IMR-90 (cell line): ENCODE data around the gene EHMT1. TPM values are rescaled to one million over a fixed set of nuclear protein-coding genes. Genes with fewer than 3 reads are reported as not detected.

Source experiments
- ATAC-seq: fragments of 200-7000 bp; cut with Tn5 transposase; 2 replicates; pipeline ENCODE4 v1.9.1; 2020; ENCODE audit warnings: low read depth, mild to moderate bottlenecking, moderate library complexity
- BruUV-seq: library from RNA; stranded (reverse); fragments of 400-500 nt; replicated peaks from 2 replicates; lab custom pipeline; 2021; lab: Mats Ljungman, UMichigan
- CTCF ChIA-PET: fragments of 300-600 bp; formaldehyde crosslinking; extraction: SDS; loops from one replicate; lab custom pipeline; 2021; ENCODE audit warnings: antibody characterized with exemption; lab: Yijun Ruan, JAX
- POLR2A ChIA-PET: fragments of 300-600 bp; sonication (Branson Sonifier 250); formaldehyde crosslinking; loops from one replicate; lab custom pipeline; 2022; ENCODE audit warnings: antibody characterized with exemption; ENCODE audit not compliant: unreplicated experiment; lab: Charles Lee
- DNase-seq: peaks from one replicate; pipeline ENCODE4 v3.0.0; 2013
- H2AFZ ChIP-seq: replicated peaks from 2 replicates; pipeline ENCODE3; 2013; ENCODE audit warnings: low read length, mild to moderate bottlenecking; ENCODE audit not compliant: poor library complexity
- H2AK5ac ChIP-seq: 2 replicates; pipeline ENCODE4 v1.6.1; 2013; ENCODE audit warnings: low read depth, low read length, inconsistent platforms
- H2AK9ac ChIP-seq: replicated peaks from 2 replicates; pipeline ENCODE3; 2013; ENCODE audit warnings: mild to moderate bottlenecking, low read depth, low read length, moderate library complexity; ENCODE audit not compliant: poor library complexity
- H2BK120ac ChIP-seq: 2 replicates; pipeline ENCODE4 v1.6.1; 2013; ENCODE audit warnings: low read depth, low read length, inconsistent platforms
- H2BK15ac ChIP-seq: 3 replicates; pipeline ENCODE4 v1.6.1; 2013; ENCODE audit warnings: low read depth, low read length, inconsistent platforms
- H2BK20ac ChIP-seq: 2 replicates; pipeline ENCODE4 v1.6.1; 2013; ENCODE audit warnings: low read depth, mild to moderate bottlenecking, inconsistent platforms, low read length, moderate library complexity
- H2BK5ac ChIP-seq: 2 replicates; pipeline ENCODE4 v1.6.1; 2013; ENCODE audit warnings: mild to moderate bottlenecking, low read depth, low read length, inconsistent platforms; ENCODE audit not compliant: poor library complexity, severe bottlenecking
- H3K14ac ChIP-seq: replicated peaks from 2 replicates; pipeline ENCODE4 v1.6.1; 2013; ENCODE audit warnings: low read depth, low read length, inconsistent platforms
- H3K18ac ChIP-seq: 2 replicates; pipeline ENCODE4 v1.6.1; 2013; ENCODE audit warnings: low read depth, low read length, control low read depth
- H3K23ac ChIP-seq: 2 replicates; pipeline ENCODE4 v1.6.1; 2013; ENCODE audit warnings: low read depth, low read length, inconsistent platforms
- H3K27ac ChIP-seq: 2 replicates; pipeline ENCODE4 v1.5.1; 2013; ENCODE audit warnings: mild to moderate bottlenecking, control low read depth, low read length; ENCODE audit not compliant: insufficient read depth
- H3K27me3 ChIP-seq: 2 replicates; pipeline ENCODE4 v1.6.1; 2013; ENCODE audit warnings: low read length; ENCODE audit not compliant: control insufficient read depth, insufficient read depth
- H3K36me3 ChIP-seq: 2 replicates; pipeline ENCODE4 v1.6.1; 2013; ENCODE audit warnings: low read length, mixed read lengths; ENCODE audit not compliant: control insufficient read depth, insufficient read depth
- H3K4ac ChIP-seq: 2 replicates; pipeline ENCODE4 v1.6.1; 2013; ENCODE audit warnings: low read depth, low read length, inconsistent platforms
- H3K4me1 ChIP-seq: 2 replicates; pipeline ENCODE4 v1.6.1; 2013; ENCODE audit warnings: low read length, mixed read lengths; ENCODE audit not compliant: control insufficient read depth, insufficient read depth
- H3K4me2 ChIP-seq: 2 replicates; pipeline ENCODE4 v1.6.1; 2013; ENCODE audit warnings: low read depth, mild to moderate bottlenecking, control low read depth, low read length, moderate library complexity
- H3K4me3 ChIP-seq: 2 replicates; pipeline ENCODE4 v1.5.1; 2013; ENCODE audit warnings: low read depth, mild to moderate bottlenecking, control low read depth, low read length, moderate library complexity; ENCODE audit not compliant: insufficient read depth
- H3K56ac ChIP-seq: 2 replicates; pipeline ENCODE4 v1.6.1; 2013; ENCODE audit warnings: low read length, inconsistent platforms; ENCODE audit not compliant: insufficient read depth; ENCODE audit errors: extremely low read depth
- H3K79me1 ChIP-seq, 2 experiments: 2 replicates each; pipeline ENCODE4 v1.6.1; 2013; ENCODE audit warnings: low read length in 2 of 2, inconsistent platforms in 1 of 2, low read depth in 1 of 2
- H3K9ac ChIP-seq: 2 replicates; pipeline ENCODE4 v1.6.1; 2013; ENCODE audit warnings: low read depth, low read length, control low read depth
- H3K9me1 ChIP-seq: 2 replicates; pipeline ENCODE4 v1.6.1; 2013; ENCODE audit warnings: low read length, inconsistent platforms; ENCODE audit not compliant: insufficient read depth
- H3K9me3 ChIP-seq: 2 replicates; pipeline ENCODE4 v1.6.1; 2013; ENCODE audit warnings: low read length; ENCODE audit not compliant: control insufficient read depth, insufficient read depth
- H4K20me1 ChIP-seq: 2 replicates; pipeline ENCODE4 v1.6.1; 2013; ENCODE audit warnings: low read length, inconsistent platforms; ENCODE audit not compliant: insufficient read depth
- H4K5ac ChIP-seq: 2 replicates; pipeline ENCODE4 v1.6.1; 2013; ENCODE audit warnings: mild to moderate bottlenecking, low read depth, low read length, control low read depth
- H4K8ac ChIP-seq, 2 experiments: 2 replicates each; pipeline ENCODE4 v1.6.1; 2013; ENCODE audit warnings: low read depth in 2 of 2, low read length in 2 of 2, control low read depth in 1 of 2, inconsistent platforms in 1 of 2
- H4K91ac ChIP-seq: 2 replicates; pipeline ENCODE4 v1.6.1; 2013; ENCODE audit warnings: low read depth, low read length, inconsistent platforms; ENCODE audit not compliant: insufficient read depth
- NFE2L2 ChIP-seq: fragments of 150-350 bp; IDR thresholded peaks from 2 replicates; pipeline ENCODE4 v1.6.1; 2016; ENCODE audit warnings: low read depth, mild to moderate bottlenecking, low read length
- WGBS, 2 experiments: methylation state at CpG; one replicate each; pipeline versions ENCODE4 v1.1.5 to v1.1.7; 2013; ENCODE audit warnings: missing lambda C conversion rate in 2 of 2; ENCODE audit not compliant: insufficient read length in 1 of 2; ENCODE audit errors: extremely low coverage in 2 of 2; 5-methylcytosine and 5-hydroxymethylcytosine counted together
- dilution Hi-C: fragments of 300-500 bp; cut with HindIII; formaldehyde crosslinking; loops from one replicate; pipeline ENCODE4 v1.14.3; 2018; ENCODE audit warnings: low sequenced_read_pairs; ENCODE audit not compliant: unreplicated experiment
- in situ Hi-C: fragments of 300-500 bp; cut with MboI; formaldehyde crosslinking; loops from 3 replicates; pipeline ENCODE4 v1.14.3; 2019; ENCODE audit warnings: low sequenced_read_pairs, inconsistent platforms, mixed read lengths
- intact Hi-C: fragments of 100-400 bp; cut with micrococcal nuclease; formaldehyde crosslinking; loops from 2 replicates; pipeline ENCODE4 v1.10.0; 2022
- polyA plus RNA-seq, 3 experiments: library from polyadenylated mRNA; depleted of rRNA; stranded (reverse); fragments of >200 nt; gene quantifications; 2 replicates each; pipeline ENCODE4 v1.2.3, GENCODE V29; 2012; ENCODE audit warnings: low replicate concordance in 1 of 3
- total RNA-seq: library from RNA; depleted of rRNA; stranded (reverse); fragments of >200 nt; gene quantifications from 2 replicates; pipeline ENCODE4 v1.2.3, GENCODE V29; 2012

Gene EHMT1
- total and polyA plus RNA-seq, 2 of the 4 experiments (the other 2 are of a cell fraction) = 32.8 to 35.1 TPM

- POLR2A ChIA-PET = no interaction called here
- intact Hi-C loops = no loop called here
- H3K9me3 ChIP-seq = no peaks in the 10 kb centered on the region
- 93% methylated on average over 3 of the region's 14 CpGs; no CpG with 5 or more reads in 1 of the 2 experiments for WGBS, 2 experiments
- H3K27ac ChIP-seq = no peak overlapping the region
- TF ChIP-seq NFE2L2 = no peak
- H4K91ac ChIP-seq = no peak overlapping the region
- no peak overlapping the region for H2AK5ac ChIP-seq
- H3K4ac ChIP-seq = no peak overlapping the region
- no peak overlapping the region for H3K4me3 ChIP-seq
- H2BK15ac ChIP-seq = no peak overlapping the region
- H2AFZ ChIP-seq = no peak overlapping the region
- no peak overlapping the region for H2BK20ac ChIP-seq
- no peaks in the 10 kb centered on the region for H3K9me1 ChIP-seq
- no peak overlapping the region for H3K9ac ChIP-seq
- H3K56ac ChIP-seq = no peak overlapping the region
- ATAC-seq (no peak), DNase-seq (no peak)
- in situ Hi-C loops = no loop called here
- no peak overlapping the region for H4K5ac ChIP-seq
- H3K23ac ChIP-seq = no peak overlapping the region
- no peak overlapping the region for H2AK9ac ChIP-seq
- peaks cover under 1 to 29% of the 10 kb centered on the region in 2 experiments; a peak in 3 of 4 replicates for H3K79me1 ChIP-seq
- no peaks in the 10 kb centered on the region for H3K4me1 ChIP-seq
- H3K18ac ChIP-seq = no peak overlapping the region
- no peak overlapping the region for H2BK5ac ChIP-seq
- dilution Hi-C loops = no loop called here
- H3K14ac ChIP-seq = no peak overlapping the region
- no peaks in the 10 kb centered on the region for H3K27me3 ChIP-seq
- H3K36me3 ChIP-seq = peaks cover 42% of the 10 kb centered on the region
- H2BK120ac ChIP-seq = no peak overlapping the region
- CTCF ChIA-PET = no interaction called here
- no TSS peak for BruUV-seq
- H3K4me2 ChIP-seq = no peak overlapping the region
- no peak overlapping the region for H4K8ac ChIP-seq
- peaks cover 4% of the 10 kb centered on the region for H4K20me1 ChIP-seq
These were observed 35.5 kb upstream of the EHMT1 start for GRCh38 chr9:137583347-137583746.
